Heart left ventricle (tissue), 16 donors: ENCODE measurements around the gene MVK. TPM values are rescaled to one million over a fixed set of nuclear protein-coding genes. Genes with fewer than 3 reads are reported as not detected.

Source experiments
- ATAC-seq, 4 donors: fragments of 200-7000 bp; cut with Tn5 transposase; one replicate each; pipeline ENCODE4 v1.9.1; 2020 to 2022; ENCODE audit warnings: moderate library complexity in 4 of 4, mild to moderate bottlenecking in 3 of 4, moderate number of reproducible peaks in 1 of 4
- DNase-seq, 5 donors: peaks; one replicate each; pipeline ENCODE4 v3.0.0-alpha.2; 2020
- H3K27ac ChIP-seq, 12 donors: fragments of 200-600 bp; sonication (generic) in 4 of 12; one replicate each; pipeline versions ENCODE4 v1.5.0 to v1.8.0; 2016 to 2022; ENCODE audit warnings: mild to moderate bottlenecking in 2 of 12
- H3K27me3 ChIP-seq, 9 donors: fragments of 200-600 bp; sonication (generic) in 2 of 9; one replicate each; pipeline versions ENCODE4 v1.5.1 to v1.8.0; 2016 to 2022; ENCODE audit warnings: mild to moderate bottlenecking in 3 of 9
- H3K36me3 ChIP-seq, 9 donors: fragments of 200-600 bp; sonication (generic) in 2 of 9; one replicate each; pipeline versions ENCODE4 v1.5.0 to v1.8.0; 2018 to 2022; ENCODE audit warnings: mild to moderate bottlenecking in 2 of 9
- H3K4me1 ChIP-seq, 12 donors: fragments of 200-600 bp; sonication (generic) in 4 of 12; one replicate each; pipeline versions ENCODE4 v1.5.0 to v1.8.0; 2016 to 2022; ENCODE audit warnings: mild to moderate bottlenecking in 3 of 12
- H3K4me3 ChIP-seq, 12 donors: fragments of 200-600 bp; sonication (generic) in 4 of 12; one replicate each; pipeline versions ENCODE4 v1.5.0 to v1.8.0; 2017 to 2022; ENCODE audit warnings: mild to moderate bottlenecking in 9 of 12, moderate library complexity in 4 of 12
- H3K9me3 ChIP-seq, 12 donors: fragments of 200-600 bp; sonication (generic) in 4 of 12; one replicate each; pipeline versions ENCODE4 v1.5.0 to v1.8.0; 2016 to 2022; ENCODE audit warnings: mild to moderate bottlenecking in 1 of 12
- CTCF ChIP-seq, 12 donors: fragments of 200-600 bp; sonication (generic) in 4 of 12; IDR thresholded peaks; one replicate each; pipeline versions ENCODE4 v1.5.0 to v1.8.0; 2018 to 2022; ENCODE audit warnings: antibody characterized with exemption in 12 of 12, mild to moderate bottlenecking in 5 of 12
- POLR2A ChIP-seq, 2 donors: fragments of 450-650 bp; IDR thresholded peaks; one replicate each; pipeline ENCODE4 v1.6.1; 2017; ENCODE audit warnings: antibody characterized with exemption in 2 of 2, mild to moderate bottlenecking in 2 of 2, moderate library complexity in 2 of 2
- WGBS, 4 donors: extraction: QIAGEN DNeasy Blood & Tissue Kit in 2 of 4; methylation state at CpG; one replicate each; pipeline versions ENCODE4 v1.1.5 to v1.1.7; 2013 to 2018; 5-methylcytosine and 5-hydroxymethylcytosine counted together
- intact Hi-C, 10 donors: fragments of 100-400 bp; cut with DNase I; formaldehyde crosslinking; loops; one replicate each; pipeline versions ENCODE4 v1.11.1 to v1.14.2; 2022
- polyA plus RNA-seq, 2 donors: library from polyadenylated mRNA; stranded (reverse); fragments of 200-250 nt; gene quantifications; one replicate each; pipeline ENCODE4 v1.2.3, GENCODE V29; 2013
- total RNA-seq, 9 donors: library from RNA; depleted of rRNA in 2 of 9; stranded (reverse); fragments of >200 nt in 2 of 9; fragmentation: NEBNext Ultra II Directional in 3 of 9; extraction: Animal tissue kit (Norgen Biotek cat#: 25700) in 3 of 9; gene quantifications; one replicate each; pipeline versions ENCODE4 v1.1.0 to v1.2.4, GENCODE V29; 2016 to 2023
- donor health status: ischemic (EF 13 %, LVEDD 7.1; RV severe dilation, severe dysfunction).
- donor health status: healthy with polysubstance abuse.
- donor health status: DM: no; HTN: yes; CAD: no.
- donor health status: DM: no; HTN: no; CAD: no.
- donor health status: ischemic (EF 25% LVEDD 6.9; RV normal size, moderate dysfunction).
- donor health status: ischemic (EF 25% LVEDD 5.7; RV mildly dilated, moderate dysfunction).
- donor health status: healthy.
- donor health status: DM: yes; HTN: yes; CAD: no.
- donor health status: ischemic (EF 35%, LVEDD 5.7; RV mildly dilated, moderate dysfunction).
- donor health status: nonischemic (EF 11% LVEDD 7.7; RV severe dilation, severe dysfunction).
- donor health status: DM: yes; HTN: yes; CAD: no.
- donor health status: PGD.
- donor health status: ischemic (EF 29% LVEDD 5.4; RV normal size, mild dysfunction).
- donor health status: nonischemic (EF 23%, LVEDD 6.1; RV moderate dilation, normal function).

Gene MVK
- total and polyA plus RNA-seq, 11 donors, result 7.9 to 14.9 (median 10.1) TPM

DNA sequence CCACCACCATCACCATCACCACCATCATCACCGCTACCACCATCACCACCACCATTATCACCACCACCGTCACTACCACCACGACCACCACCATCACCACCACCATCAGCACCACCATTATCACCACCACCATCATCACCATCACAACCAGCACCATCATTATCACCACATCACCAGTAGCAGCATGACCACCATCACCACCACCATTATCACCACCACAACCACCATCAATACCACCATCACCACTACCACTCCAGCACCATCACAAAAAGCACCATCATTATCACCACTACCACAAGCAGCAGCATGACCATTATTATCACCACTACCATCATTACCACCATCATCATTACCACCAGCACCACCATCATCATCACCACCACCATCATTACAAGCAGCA lies 62.1 kb downstream of the MVK start:
- H3K4me1 ChIP-seq, result no peaks in the 10 kb centered on the region
- DNase-seq (no peak), ATAC-seq (no peak)
- no peak overlapping the region for H3K4me3 ChIP-seq
- no peaks in the 10 kb centered on the region for H3K9me3 ChIP-seq
- TF ChIP-seq POLR2A (IDR thresholded peaks at IDR 0.05) (no peak), CTCF (IDR thresholded peaks at IDR 0.05) (no peak)
- intact Hi-C loops, result no loop called here
- no peaks in the 10 kb centered on the region for H3K36me3 ChIP-seq
- WGBS, 4 donors, result 94 to 96% (median 95%) methylated on average over 3 of the region's 3 CpGs
- H3K27ac ChIP-seq, result no peak overlapping the region
- H3K27me3 ChIP-seq, result peaks cover 0 to 11% (median 4%) of the 10 kb centered on the region in 9 donors

GRCh38 chr12:109637348-109637747 lies 63.8 kb downstream of the MVK start:
- no peak overlapping the region for H3K4me3 ChIP-seq
- no peak for TF ChIP-seq POLR2A (IDR thresholded peaks at IDR 0.05)
- TF ChIP-seq CTCF (IDR thresholded peaks at IDR 0.05), result no peak
- no peaks in the 10 kb centered on the region for H3K27me3 ChIP-seq
- WGBS, 4 donors, result 9 to 29% (median 22%) methylated on average over 4 to 6 of the region's 6 CpGs
- DNase-seq, result no peak
- H3K36me3 ChIP-seq, result no peaks in the 10 kb centered on the region
- H3K9me3 ChIP-seq, result no peaks in the 10 kb centered on the region
- H3K27ac ChIP-seq, result no peak overlapping the region
- ATAC-seq, result no peak
- H3K4me1 ChIP-seq, result no peaks in the 10 kb centered on the region
- intact Hi-C loops, result no loop called here

DNA sequence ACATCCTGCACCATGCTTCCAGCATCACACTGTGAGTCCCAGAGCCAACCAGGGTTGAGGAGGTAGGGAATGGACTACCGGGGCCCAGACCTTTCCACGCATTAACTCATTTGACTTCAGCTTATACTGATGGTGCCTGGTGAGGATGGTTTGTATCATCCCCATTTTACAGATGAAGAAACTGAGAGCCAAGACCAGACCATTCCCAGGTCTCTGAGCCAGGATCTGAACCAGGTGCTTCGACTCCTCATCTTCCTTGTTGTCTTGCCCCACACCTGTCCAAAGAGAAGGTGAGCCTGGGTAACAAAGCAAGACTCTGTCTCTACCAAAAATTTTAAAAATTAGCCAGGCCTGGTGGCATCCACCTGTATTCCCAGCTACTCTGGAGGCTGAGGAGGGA lies 64.4 kb downstream of the MVK start:
- intact Hi-C loops, result no loop called here
- H3K27ac ChIP-seq, result no peak overlapping the region
- WGBS, 4 donors, result 68 to 89% (median 81%) methylated on average over 3 of the region's 3 CpGs

GRCh38 chr12:109638735-109639134 lies 65.1 kb downstream of the MVK start:
- H3K27me3 ChIP-seq, result peaks cover 0 to 1% (median 0%) of the 10 kb centered on the region in 9 donors
- ATAC-seq (no peak), DNase-seq (no peak)
- H3K4me1 ChIP-seq, result no peaks in the 10 kb centered on the region
- no peak overlapping the region for H3K4me3 ChIP-seq
- 80 to 93% (median 87%) methylated on average over 3 to 4 of the region's 4 CpGs for WGBS, 4 donors
- H3K9me3 ChIP-seq, result no peaks in the 10 kb centered on the region
- H3K27ac ChIP-seq, result no peak overlapping the region
- no peaks in the 10 kb centered on the region for H3K36me3 ChIP-seq
- intact Hi-C loops, result no loop called here
- no peak for TF ChIP-seq CTCF (IDR thresholded peaks at IDR 0.05)
- no peak for TF ChIP-seq POLR2A (IDR thresholded peaks at IDR 0.05)

More for the DNA sequence above, 64.4 kb downstream of the MVK start:
- no peaks in the 10 kb centered on the region for H3K36me3 ChIP-seq
- no peak overlapping the region for H3K4me3 ChIP-seq
- ATAC-seq, result no peak
- no peaks in the 10 kb centered on the region for H3K9me3 ChIP-seq
- no peaks in the 10 kb centered on the region for H3K27me3 ChIP-seq
- DNase-seq, result no peak
- no peak for TF ChIP-seq POLR2A (IDR thresholded peaks at IDR 0.05)
- no peak for TF ChIP-seq CTCF (IDR thresholded peaks at IDR 0.05)
- H3K4me1 ChIP-seq, result no peaks in the 10 kb centered on the region
